Measurements from ENCODE around the gene MBNL1. TPM values are rescaled to one million over a fixed set of nuclear protein-coding genes. Genes with fewer than 3 reads are reported as not detected.

MBNL1 gene
- total and polyA plus RNA-seq, 2 donors (not counting 3 experiments of a cell fraction or from before 2014, with no cell fraction given), result 179 to 362 TPM

DNA sequence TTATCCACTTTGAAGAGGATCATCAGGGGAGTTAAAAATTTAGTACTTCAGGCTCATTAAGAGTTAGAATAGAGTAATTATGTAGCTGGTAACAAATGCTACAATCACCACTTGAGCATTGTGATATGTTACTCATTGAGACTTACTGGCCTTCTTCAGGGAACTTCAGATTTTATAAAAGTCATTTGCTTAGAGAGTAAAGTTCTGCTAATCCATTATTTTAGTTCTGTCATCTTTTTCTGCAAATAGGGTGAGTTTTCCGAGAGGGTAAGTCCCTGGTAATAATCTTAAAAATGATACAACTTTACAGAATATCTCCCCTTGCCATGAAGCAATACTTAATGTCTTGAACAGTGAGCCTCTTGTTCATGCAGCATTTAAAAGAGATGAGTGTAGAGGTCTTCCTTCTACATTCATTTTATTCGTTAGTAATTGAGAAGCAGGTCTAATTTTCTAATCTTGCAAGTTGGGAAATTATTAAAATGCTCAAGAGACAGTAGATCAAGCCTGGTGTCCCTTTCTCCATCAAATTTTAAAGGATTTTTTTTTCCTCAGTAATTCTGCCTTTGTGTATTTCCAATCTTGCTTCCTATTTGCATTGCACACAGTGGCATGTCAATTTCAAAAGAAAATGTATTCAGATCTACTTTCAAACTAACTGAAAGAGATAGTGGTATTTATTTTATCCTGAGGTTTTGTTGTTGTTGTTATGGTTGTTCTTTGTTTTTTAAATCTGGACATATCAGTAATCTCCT is 52.6 kb downstream of the MBNL1 start:
- no peak overlapping the region for H2AFZ ChIP-seq (ENCODE audit: low read depth, low read length)
- TF ChIP-seq POLR2A (IDR thresholded peaks at IDR 0.05; ENCODE audit: low read depth, low read length) (no peak), POLR2AphosphoS5 (IDR thresholded peaks at IDR 0.05; ENCODE audit: insufficient read depth, low read depth, low read length) (no peak)
- TF ChIP-seq, protein P1, sequence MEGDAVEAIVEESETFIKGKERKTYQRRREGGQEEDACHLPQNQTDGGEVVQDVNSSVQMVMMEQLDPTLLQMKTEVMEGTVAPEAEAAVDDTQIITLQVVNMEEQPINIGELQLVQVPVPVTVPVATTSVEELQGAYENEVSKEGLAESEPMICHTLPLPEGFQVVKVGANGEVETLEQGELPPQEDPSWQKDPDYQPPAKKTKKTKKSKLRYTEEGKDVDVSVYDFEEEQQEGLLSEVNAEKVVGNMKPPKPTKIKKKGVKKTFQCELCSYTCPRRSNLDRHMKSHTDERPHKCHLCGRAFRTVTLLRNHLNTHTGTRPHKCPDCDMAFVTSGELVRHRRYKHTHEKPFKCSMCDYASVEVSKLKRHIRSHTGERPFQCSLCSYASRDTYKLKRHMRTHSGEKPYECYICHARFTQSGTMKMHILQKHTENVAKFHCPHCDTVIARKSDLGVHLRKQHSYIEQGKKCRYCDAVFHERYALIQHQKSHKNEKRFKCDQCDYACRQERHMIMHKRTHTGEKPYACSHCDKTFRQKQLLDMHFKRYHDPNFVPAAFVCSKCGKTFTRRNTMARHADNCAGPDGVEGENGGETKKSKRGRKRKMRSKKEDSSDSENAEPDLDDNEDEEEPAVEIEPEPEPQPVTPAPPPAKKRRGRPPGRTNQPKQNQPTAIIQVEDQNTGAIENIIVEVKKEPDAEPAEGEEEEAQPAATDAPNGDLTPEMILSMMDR (IDR thresholded peaks at IDR 0.05; ENCODE audit: extremely low read depth in 1 of 2, insufficient read depth in 1 of 2, low read depth in 1 of 2, low read length in 2 of 2), result no peak
- H4K20me1 ChIP-seq (replicated peaks; ENCODE audit: control insufficient read depth, extremely low read depth, insufficient read depth, low read length), result no peaks in the 10 kb centered on the region
- H3K27ac ChIP-seq (ENCODE audit: insufficient read depth, low read depth, low read length), result peak overlapping the region; percentile 83
- DNase-seq (ENCODE audit: low read depth, low spot score) (no peak), FAIRE-seq (no peak)
- ChIA-PET POLR2A (interaction anchor here (1.3 to 1.5 kb wide), 3 partner anchors 7 to 53 kb away, joined by 3 to 12 read pairs (median 8); partner anchors contain the start of gene MBNL1), CTCF (interaction anchor here (0.6 to 1.8 kb wide), 2 partner anchors 10 to 11 kb away, joined by 3 to 8 read pairs; no protein-coding TSS in a partner anchor)
- intact Hi-C loops (cut with micrococcal nuclease), result no loop called here
- BruUV-seq (replicated peaks), result no TSS peak
- no peaks in the 10 kb centered on the region for H3K27me3 ChIP-seq (ENCODE audit: control insufficient read depth in 2 of 2, insufficient read depth in 2 of 2, low read length in 2 of 2)
- peak overlapping the region; percentile 65 for H3K4me2 ChIP-seq (ENCODE audit: insufficient read depth, low read length)
- H3K9me1 ChIP-seq (replicated peaks; ENCODE audit: control insufficient read depth, extremely low read depth, insufficient read depth, low read length), result no peaks in the 10 kb centered on the region
- H3K36me3 ChIP-seq (ENCODE audit: control insufficient read depth in 2 of 2, extremely low read depth in 1 of 2, insufficient read depth in 2 of 2, low read length in 2 of 2), result no peaks in the 10 kb centered on the region
- H3K9ac ChIP-seq (replicated peaks; ENCODE audit: extremely low read depth, insufficient read depth, low read length), result peak overlapping the region; percentile 74
- H3K4me3 ChIP-seq (replicated peaks in 1 of 3; ENCODE audit: insufficient read depth in 1 of 3, low read depth in 1 of 3, low read length in 3 of 3), result no peak overlapping the region
- peaks cover 91% of the 10 kb centered on the region for H3K4me1 ChIP-seq (ENCODE audit: control insufficient read depth, extremely low read depth, insufficient read depth, low read length)
- dilution Hi-C loops (cut with MboI; ENCODE audit: extremely low pct_ligation_motif_present, low sequenced_read_pairs), result no loop called here
- no peaks in the 10 kb centered on the region for H3K9me3 ChIP-seq (replicated peaks; ENCODE audit: control insufficient read depth, insufficient read depth, low read length)
- peaks cover 85% of the 10 kb centered on the region for H3K79me2 ChIP-seq (ENCODE audit: control insufficient read depth, insufficient read depth, low read length)

DNA sequence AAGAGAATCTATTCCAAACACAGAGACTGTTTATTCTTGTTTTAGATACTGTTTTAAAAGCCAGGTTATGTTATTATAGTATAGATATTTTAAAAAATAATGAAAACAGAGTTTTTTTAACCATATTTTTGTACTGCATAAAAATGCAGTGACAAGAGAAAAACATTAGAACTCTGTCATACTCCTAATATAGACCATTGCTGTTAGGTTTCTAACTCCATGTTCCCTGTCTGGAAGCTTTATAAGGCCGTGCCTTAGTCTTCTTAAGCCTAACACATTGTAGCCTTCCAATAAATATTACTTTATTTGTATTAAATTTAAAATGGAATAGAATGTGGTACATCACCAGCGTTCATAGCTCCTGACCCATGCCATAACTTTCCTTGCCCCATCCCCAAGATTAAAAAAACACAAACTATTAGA is 53.2 kb downstream of the MBNL1 start:
- H3K4me1 ChIP-seq (ENCODE audit: control insufficient read depth, extremely low read depth, insufficient read depth, low read length), result peaks cover 89% of the 10 kb centered on the region
- no TSS peak for BruUV-seq (replicated peaks)

More for the DNA sequence above, 53.2 kb downstream of the MBNL1 start:
- no peak overlapping the region for H3K4me3 ChIP-seq (replicated peaks in 1 of 3; ENCODE audit: insufficient read depth in 1 of 3, low read depth in 1 of 3, low read length in 3 of 3)
- TF ChIP-seq GATA2 (IDR thresholded peaks at IDR 0.05; ENCODE audit: insufficient read depth, insufficient read length, low read depth, low read length) (no peak), JUN (IDR thresholded peaks at IDR 0.05; ENCODE audit: borderline replicate concordance, insufficient read depth, insufficient read length, low read depth) (no peak), POLR2AphosphoS5 (IDR thresholded peaks at IDR 0.05; ENCODE audit: insufficient read depth, low read depth, low read length) (no peak), FOS (IDR thresholded peaks at IDR 0.05; ENCODE audit: borderline replicate concordance, insufficient read depth, low read length) (no peak), MYC (IDR thresholded peaks at IDR 0.05; ENCODE audit: low read depth, low read length) (no peak), POLR2A (IDR thresholded peaks at IDR 0.05; ENCODE audit: low read depth, low read length) (no peak), EZH2 (IDR thresholded peaks at IDR 0.05; ENCODE audit: borderline replicate concordance, low read depth, low read length, severe bottlenecking) (no peak)
- TF ChIP-seq, protein P1 (IDR thresholded peaks at IDR 0.05; ENCODE audit: extremely low read depth in 1 of 2, insufficient read depth in 1 of 2, low read depth in 1 of 2, low read length in 2 of 2), result no peak
- TF ChIP-seq, protein P2, sequence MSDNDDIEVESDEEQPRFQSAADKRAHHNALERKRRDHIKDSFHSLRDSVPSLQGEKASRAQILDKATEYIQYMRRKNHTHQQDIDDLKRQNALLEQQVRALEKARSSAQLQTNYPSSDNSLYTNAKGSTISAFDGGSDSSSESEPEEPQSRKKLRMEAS (IDR thresholded peaks at IDR 0.05; ENCODE audit: insufficient read depth, insufficient read length), result no peak
- FAIRE-seq (no peak), DNase-seq (ENCODE audit: low read depth, low spot score) (no peak)
- POLR2A ChIA-PET, result no interaction called here
- intact Hi-C loops (cut with micrococcal nuclease), result no loop called here
- H3K27ac ChIP-seq (ENCODE audit: insufficient read depth, low read depth, low read length), result peak overlapping the region; percentile 83
- H3K9me1 ChIP-seq (replicated peaks; ENCODE audit: control insufficient read depth, extremely low read depth, insufficient read depth, low read length), result no peaks in the 10 kb centered on the region
- H3K36me3 ChIP-seq (ENCODE audit: control insufficient read depth in 2 of 2, extremely low read depth in 1 of 2, insufficient read depth in 2 of 2, low read length in 2 of 2), result no peaks in the 10 kb centered on the region
- dilution Hi-C loops (cut with MboI; ENCODE audit: extremely low pct_ligation_motif_present, low sequenced_read_pairs), result no loop called here
- H3K79me2 ChIP-seq (ENCODE audit: control insufficient read depth, insufficient read depth, low read length), result peaks cover 85% of the 10 kb centered on the region
- peak overlapping the region; percentile 65 for H3K4me2 ChIP-seq (ENCODE audit: insufficient read depth, low read length)
- H3K27me3 ChIP-seq (ENCODE audit: control insufficient read depth in 2 of 2, insufficient read depth in 2 of 2, low read length in 2 of 2), result no peaks in the 10 kb centered on the region
- peak overlapping the region; percentile 3 for H3K9ac ChIP-seq (replicated peaks; ENCODE audit: extremely low read depth, insufficient read depth, low read length)
- CTCF ChIA-PET, result no interaction called here
- no peaks in the 10 kb centered on the region for H3K9me3 ChIP-seq (replicated peaks; ENCODE audit: control insufficient read depth, insufficient read depth, low read length)
- no peak overlapping the region for H2AFZ ChIP-seq (ENCODE audit: low read depth, low read length)
- no peaks in the 10 kb centered on the region for H4K20me1 ChIP-seq (replicated peaks; ENCODE audit: control insufficient read depth, extremely low read depth, insufficient read depth, low read length)
